Renal cortical epithelial cell (primary cell): Measurements from ENCODE around the gene BST2. TPM values are rescaled to one million over a fixed set of nuclear protein-coding genes. Genes with fewer than 3 reads are reported as not detected.

Experiments
- DNase-seq: peaks from one replicate; pipeline ENCODE4 v3.0.0-alpha.2; 2011; ENCODE audit warnings: low read depth
- total RNA-seq: library from RNA; depleted of rRNA; stranded (reverse); fragments of >200 nt; gene quantifications from 2 replicates; pipeline ENCODE4 v1.2.3, GENCODE V29; 2014

Gene BST2
- total RNA-seq, 1 donor from 2014 or later = 183 TPM

GRCh38 chr19:17419621-17420474, 14.4 kb upstream of the BST2 start, which contains the start of gene MVB12A:
Gene MVB12A, plus strand, starts transcription at chr19:17420047. Its CDS starts 89 bp downstream, at chr19:17420136.
- DNase-seq = peak; percentile 99

GRCh38 chr19:17419154-17419620, 13.8 kb upstream of the BST2 start:
- DNase-seq = peak; percentile 28

DNA sequence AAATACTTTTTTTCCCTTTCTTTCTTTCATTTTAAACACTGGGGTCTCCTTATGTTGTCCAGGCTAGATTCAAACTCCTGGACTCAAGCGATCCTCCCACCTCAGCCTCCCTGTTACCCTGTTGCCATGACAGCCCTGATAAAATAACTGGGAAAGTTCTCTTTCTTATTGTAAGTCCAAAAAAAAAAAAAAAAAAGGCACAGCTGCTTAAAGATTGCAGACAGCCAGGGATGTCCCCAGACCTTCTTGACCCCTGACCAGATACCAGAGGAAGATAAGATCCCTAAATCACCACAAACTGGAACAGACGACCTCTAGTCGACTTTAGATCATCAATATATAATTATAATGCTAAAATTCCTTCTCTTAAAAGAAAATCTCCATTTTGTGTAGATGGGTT, 13.3 kb upstream of the BST2 start:
- DNase-seq = no peak

DNA sequence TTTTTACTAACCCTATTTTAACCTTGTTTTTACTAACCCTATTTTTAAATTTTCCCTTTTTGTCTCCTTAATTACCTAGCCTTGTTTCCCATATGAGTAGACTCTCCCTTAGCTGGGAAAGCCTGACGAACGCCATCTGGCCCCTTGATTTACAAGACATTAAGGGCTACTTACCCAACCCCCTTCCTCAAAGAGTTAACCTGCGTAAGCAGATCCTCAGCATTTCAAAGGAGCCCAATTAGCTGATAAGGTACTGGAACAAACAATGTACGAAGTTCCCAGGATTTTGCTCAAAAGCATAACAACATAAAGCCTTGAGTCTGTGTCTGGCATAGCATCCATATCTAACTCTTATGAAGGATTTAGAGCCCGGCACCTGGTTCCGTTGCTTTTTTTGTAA, 9.7 kb upstream of the BST2 start:
- DNase-seq = no peak

DNA sequence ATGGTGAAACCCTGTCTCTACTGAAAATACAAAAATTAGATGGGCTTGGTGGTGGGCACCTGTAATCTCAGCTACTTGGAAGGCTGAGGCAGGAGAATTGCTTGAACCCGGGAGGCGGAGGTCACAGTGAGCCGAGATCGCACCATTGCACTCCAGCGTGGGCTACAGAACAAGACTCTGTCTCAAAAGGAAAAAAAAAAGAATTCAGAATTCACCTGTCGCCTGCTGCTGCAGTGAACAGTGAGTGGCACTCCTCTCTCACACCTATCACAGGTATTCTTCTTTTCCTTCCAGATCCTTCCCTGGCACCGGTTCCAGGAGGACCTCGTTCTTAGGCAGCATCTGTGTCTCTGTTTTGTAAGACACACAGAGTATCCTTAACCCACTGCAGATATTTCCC, 8.7 kb upstream of the BST2 start:
- DNase-seq = no peak

GRCh38 chr19:17411801-17412200, 6.4 kb upstream of the BST2 start:
- no peak for DNase-seq

GRCh38 chr19:17409990-17410389, 4.6 kb upstream of the BST2 start:
- DNase-seq = no peak

- no peak for DNase-seq
These were observed 1.4 kb upstream of the BST2 start for GRCh38 chr19:17406887-17407196.

GRCh38 chr19:17406046-17406886, 836 bp upstream of the BST2 start:
- DNase-seq = peak; percentile 58

- DNase-seq = no peak
These were observed 695 bp downstream of the BST2 start for GRCh38 chr19:17404621-17405249.

DNA sequence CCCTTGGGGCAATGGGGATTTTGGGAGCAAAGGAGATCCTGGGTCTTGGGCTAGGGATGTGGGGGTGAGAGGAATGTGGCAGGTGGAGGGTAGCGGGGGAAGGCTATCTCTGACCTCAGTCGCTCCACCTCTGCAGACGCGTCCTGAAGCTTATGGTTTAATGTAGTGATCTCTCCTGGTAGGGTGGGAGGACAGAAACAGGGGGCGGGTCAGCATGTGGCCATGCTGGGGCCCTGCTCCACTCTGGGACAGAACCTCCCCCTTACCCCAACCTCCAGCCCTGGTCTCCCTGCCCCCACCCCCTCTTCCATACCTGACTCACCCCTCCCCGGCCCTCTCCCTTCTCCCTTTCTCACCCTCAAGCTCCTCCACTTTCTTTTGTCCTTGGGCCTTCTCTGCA, 1.4 kb downstream of the BST2 start:
- DNase-seq = no peak

DNA sequence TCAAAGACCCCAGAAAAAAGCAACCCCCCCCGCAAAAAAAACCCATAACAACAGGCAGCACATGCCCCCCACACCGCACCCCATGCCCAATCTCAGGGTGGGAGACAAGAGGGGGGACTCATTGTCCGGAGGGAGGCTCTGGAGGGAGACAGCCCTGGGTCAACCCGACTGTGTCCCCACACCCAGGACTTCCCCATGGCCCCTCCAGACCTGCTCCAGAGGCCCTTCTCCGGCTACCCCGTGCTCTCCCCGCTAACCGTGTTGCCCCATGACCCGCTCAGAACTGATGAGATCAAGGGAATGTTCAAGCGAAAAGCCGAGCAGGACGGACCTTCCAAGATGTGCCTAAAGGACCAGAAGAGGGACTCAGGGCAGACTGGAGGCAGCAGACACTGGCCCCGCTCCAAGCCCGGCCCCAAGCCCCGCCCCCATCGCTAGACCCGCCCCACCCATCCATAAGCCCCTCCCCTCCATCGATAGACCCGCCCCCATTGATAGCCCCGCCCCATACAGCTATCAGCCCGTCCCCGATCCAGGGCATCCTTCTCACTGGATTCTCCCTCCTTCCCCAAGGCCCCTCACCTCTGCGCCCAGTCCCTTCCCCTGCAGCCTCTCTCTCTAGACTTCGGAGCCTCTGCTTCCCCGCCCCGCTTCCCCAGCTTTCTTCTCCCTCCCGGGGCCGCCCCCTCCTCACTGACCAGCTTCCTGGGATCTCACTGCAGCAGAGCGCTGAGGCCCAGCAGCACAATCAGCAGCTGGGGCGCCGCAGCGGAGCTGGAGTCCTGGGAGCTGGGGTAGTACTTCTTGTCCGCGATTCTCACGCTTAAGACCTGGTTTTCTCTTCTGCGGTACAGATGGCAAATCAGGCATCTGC, 2.2 kb downstream of the BST2 start:
- no peak for DNase-seq

DNA sequence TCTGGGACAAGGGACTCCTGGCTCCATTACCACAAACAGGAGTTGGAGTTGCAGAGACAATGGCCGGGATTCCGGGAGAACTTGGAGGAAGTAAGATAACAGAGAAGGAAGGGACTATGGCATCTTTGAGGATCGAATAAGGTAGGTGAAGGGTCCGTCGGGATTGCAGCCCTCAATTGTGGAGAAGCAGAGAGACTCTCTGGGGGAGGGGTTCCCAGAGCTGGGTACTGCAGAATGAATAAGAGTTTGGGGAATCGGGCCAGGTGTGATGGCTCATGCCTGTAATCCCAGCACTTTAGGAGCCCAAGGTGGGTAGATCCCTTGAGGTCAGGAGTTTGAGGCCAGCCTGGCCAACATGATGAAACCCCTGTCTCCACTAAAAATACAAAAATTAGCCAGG, 3.8 kb downstream of the BST2 start:
- DNase-seq = no peak

- DNase-seq = no peak
These were observed 6.4 kb downstream of the BST2 start for GRCh38 chr19:17398902-17399527.

- DNase-seq = no peak
These were observed 10.5 kb downstream of the BST2 start for GRCh38 chr19:17394891-17395415.

DNA sequence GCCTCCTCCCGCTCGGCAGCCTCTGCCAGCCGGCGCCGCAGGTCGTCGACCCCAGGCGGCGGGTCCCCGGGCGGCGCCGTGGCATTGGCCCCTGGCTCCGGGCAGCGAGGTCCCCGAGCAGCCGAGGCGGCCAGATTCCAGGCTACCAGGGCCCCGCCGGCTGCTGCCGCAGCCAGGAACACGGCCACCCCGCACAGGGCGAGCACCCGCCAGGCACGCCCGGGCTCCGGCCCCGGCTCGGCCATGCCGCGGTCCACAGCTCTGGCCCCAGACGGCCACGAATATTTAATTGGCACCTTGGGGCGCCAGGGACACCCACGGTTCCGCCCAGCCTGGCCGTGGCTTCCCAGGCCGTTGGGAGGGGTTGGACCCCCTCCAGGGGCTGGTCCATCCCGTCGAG, 11.5 kb downstream of the BST2 start, which contains the start of gene CCDC194:
Gene CCDC194 (minus strand): TSS at position 283 of the 400 bp plus-strand sequence. CDS start 38 bp downstream, at position 245.
- no peak for DNase-seq

- DNase-seq = no peak
These were observed 12.4 kb downstream of the BST2 start for GRCh38 chr19:17393002-17393401.

DNA sequence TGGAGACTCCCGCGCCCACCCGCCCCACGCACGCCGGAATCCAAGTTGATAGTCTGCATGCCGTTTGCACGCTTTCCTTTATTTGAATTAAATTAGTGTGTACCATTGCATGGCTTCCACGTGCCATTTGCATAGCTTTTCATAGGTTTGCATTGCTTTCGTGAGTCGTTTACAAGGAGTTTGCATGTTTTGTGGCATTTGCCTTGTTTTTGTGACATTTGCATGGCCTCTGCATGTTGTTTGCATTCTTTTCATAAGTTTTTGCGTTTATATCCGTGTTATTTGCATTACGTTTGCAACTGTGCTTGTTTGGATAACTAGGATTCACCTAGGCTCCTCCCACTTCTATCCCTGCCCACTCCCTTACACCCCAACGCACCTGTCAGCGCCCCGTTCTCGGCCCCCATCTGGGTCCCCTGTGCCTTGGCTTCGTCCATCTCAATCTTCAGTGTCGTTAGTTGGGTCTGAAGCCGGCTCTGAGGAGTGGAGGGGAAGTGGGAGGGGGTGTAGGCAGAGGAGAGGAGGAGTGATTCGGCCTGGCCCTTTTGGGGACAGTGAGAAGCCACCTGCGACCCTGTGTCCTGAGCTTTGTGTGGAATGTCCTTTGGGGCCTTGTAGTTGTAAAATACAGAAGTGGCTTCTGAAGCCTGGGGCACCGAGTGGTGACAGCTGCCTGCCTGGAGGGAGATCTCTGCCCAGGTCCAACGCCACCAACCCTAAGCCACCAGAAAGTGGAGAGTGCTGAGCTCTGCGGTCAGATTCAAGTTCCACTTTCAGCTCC, 13.9 kb downstream of the BST2 start:
- no peak for DNase-seq

DNA sequence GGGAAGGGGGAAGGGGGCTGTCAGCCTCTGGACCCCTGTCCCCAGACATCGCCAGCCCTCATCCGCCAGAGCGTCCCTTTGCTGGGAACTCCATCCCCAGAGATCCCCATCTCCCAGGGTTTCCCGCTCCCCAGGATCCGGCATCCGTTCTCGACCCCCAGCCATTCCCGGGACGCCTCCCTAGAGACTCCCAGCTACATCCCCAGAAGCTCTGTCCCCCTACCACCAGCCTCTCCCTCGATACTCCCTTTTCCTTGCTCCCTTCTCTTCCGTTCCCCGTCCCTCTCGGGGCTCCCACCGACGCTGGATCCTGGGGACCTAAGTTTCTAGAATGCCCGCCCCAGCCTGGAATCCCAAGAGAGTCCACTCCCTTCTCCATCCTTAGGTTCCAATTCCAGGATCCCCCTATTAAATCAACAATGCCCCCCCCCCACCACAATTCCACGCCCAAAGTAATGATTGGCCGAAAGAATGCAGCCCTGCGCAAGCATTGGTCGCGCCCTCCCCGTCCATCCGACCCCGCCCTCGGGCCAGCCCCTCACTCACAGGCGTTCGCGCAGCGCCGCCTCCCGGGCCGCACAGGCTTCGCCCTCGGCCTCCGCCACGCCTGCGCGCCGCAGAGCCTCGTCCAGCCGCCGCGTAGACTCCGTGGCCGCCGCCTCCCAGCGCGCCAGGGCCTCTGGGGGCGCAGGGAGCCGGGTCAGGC, 14.6 kb downstream of the BST2 start:
- peak; percentile 72 for DNase-seq
